ENCODE measurements around the gene PDHB. TPM values are rescaled to one million over a fixed set of nuclear protein-coding genes. Genes with fewer than 3 reads are reported as not detected.
A peak's percentile ranks its signal among the peaks of the same experiment; 100 is the strongest.
"Not testable (repeated sequence)": the region's sequence is repeated elsewhere in the genome, so short reads cannot be mapped to it uniquely, and the experiment has no call there.

The PDHB gene
- total RNA-seq, 3 donors from 2014 or later = 65.0 to 69.6 (median 66.6) TPM

DNA sequence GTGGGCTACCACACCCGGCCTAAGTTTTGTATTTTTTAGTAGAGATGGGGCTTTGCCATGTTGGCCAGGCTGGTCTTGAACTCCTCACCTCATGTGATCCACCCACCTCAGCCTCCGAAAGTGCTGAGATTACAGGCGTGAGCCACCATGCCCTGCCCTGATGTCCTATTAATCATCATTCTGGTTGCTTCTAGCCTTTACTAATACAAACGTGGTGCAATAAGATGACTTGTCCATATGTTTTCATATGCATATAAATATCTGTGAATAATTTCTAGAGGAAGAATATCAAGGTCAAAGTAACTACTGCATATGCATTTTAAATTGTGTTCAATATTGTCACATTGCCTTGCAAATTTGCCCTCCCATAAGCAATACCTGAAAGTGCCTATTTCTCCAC is 25.5 kb upstream of the PDHB start:
- TF ChIP-seq, protein P1, sequence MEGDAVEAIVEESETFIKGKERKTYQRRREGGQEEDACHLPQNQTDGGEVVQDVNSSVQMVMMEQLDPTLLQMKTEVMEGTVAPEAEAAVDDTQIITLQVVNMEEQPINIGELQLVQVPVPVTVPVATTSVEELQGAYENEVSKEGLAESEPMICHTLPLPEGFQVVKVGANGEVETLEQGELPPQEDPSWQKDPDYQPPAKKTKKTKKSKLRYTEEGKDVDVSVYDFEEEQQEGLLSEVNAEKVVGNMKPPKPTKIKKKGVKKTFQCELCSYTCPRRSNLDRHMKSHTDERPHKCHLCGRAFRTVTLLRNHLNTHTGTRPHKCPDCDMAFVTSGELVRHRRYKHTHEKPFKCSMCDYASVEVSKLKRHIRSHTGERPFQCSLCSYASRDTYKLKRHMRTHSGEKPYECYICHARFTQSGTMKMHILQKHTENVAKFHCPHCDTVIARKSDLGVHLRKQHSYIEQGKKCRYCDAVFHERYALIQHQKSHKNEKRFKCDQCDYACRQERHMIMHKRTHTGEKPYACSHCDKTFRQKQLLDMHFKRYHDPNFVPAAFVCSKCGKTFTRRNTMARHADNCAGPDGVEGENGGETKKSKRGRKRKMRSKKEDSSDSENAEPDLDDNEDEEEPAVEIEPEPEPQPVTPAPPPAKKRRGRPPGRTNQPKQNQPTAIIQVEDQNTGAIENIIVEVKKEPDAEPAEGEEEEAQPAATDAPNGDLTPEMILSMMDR (IDR thresholded peaks at IDR 0.05) = no peak
- no peaks in the 10 kb centered on the region for H3K36me3 ChIP-seq (ENCODE audit: low read depth)
- intact Hi-C loops (cut with DNase I, micrococcal nuclease) = no loop called here
- no peak for ATAC-seq
- H3K9me3 ChIP-seq = peaks cover 13% of the 10 kb centered on the region
- no peak overlapping the region for H3K4me3 ChIP-seq
- peaks cover 2% of the 10 kb centered on the region for H3K4me1 ChIP-seq (ENCODE audit: low read depth)
- DNase-seq = no peak

DNA sequence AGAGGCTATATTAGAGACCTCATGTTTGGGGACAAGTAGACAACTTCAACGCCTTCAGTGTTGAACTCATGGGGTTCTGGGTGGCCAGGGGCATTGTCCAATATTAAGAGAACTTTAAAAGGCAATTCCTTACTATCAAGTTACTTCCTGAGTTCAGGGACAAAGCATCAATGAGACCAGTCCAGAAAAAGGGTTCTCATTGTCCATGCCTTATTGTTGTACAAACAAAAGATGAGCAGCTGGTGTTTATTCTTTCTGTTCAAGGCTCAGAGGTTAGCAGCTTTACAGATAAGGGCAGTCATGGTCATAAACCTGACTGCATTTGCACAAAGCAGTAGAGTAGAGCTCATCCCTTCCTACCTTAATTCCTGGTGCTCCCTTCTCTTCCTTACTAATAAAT is 18.5 kb upstream of the PDHB start:
- intact Hi-C loops (cut with DNase I, micrococcal nuclease) = no loop called here
- Histone ChIP-seq H3K4me1 (ENCODE audit: low read depth) (no peaks in the 10 kb centered on the region), H3K9me3 (peaks cover 17% of the 10 kb centered on the region), H3K4me3 (no peak overlapping the region), H3K36me3 (ENCODE audit: low read depth) (no peaks in the 10 kb centered on the region)
- DNase-seq = no peak
- TF ChIP-seq, protein P1 (IDR thresholded peaks at IDR 0.05) = no peak
- ATAC-seq = peak; percentile 75

DNA sequence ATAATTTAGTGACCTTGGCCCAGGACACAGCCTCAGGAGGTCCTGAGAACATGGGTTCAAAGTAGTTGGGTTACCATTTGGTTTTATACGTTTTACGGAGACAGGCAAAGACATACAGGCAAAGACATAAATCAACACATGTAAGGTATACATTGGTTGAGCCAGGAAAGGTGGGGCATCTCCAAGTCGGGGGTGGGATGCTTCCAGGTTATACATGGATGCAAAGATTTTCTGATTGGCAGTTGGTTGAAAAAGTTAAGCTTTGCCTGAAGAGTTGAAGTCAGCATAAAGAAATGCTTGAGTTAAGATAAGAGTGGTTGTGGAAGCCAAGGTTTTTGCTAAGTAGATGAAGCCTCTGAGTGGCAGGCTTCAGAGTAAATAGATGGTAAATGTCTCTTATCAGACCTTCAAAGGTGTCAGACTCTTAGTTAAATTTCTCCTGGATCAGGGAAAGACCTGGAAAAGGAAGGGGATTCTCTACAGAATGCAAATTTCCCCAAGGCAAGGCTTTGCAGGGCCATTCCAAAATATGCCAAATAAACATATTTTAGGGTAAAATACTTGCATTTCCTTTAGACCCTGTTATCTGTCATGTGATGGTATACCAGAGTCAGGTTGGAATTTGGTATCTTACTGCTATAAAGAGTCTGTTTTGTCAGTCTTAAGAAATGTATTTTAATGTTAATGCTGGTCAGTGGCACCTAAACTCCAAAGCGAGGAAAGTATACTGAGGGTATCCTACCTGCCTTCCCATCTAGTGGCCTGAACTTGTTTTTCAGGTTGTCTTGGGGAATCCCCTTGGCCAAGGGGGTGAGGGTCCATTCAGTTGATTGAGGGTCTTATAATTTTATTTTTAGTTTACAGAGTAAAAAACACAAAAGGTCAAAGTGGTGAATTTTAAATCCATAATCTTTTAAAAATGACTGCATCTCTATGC is 8.2 kb upstream of the PDHB start:
- TF ChIP-seq, protein P1 (IDR thresholded peaks at IDR 0.05) = no peak
- intact Hi-C loops (cut with DNase I, micrococcal nuclease) = no loop called here
- H3K4me3 ChIP-seq = no peak overlapping the region
- no peaks in the 10 kb centered on the region for H3K4me1 ChIP-seq (ENCODE audit: low read depth)
- no peaks in the 10 kb centered on the region for H3K9me3 ChIP-seq
- ATAC-seq (no peak), DNase-seq (no peak)
- H3K36me3 ChIP-seq (ENCODE audit: low read depth) = no peaks in the 10 kb centered on the region

DNA sequence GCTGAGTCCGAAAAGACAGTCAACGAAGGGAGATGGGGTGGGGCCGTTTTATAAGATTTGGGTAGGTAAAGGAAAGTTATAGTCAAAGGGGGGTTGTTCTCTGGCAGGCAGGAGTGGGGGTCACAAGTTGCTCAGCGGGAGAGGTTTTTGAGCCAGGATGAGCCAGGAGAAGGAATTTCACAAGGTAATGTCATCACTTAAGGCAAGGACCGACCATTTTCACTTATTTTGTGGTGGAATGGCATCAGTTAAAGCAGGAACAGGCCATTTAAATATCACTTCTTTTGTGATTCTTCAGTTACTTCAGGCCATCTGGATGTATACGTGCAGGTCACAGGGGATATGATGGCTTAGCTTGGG is 7.3 kb upstream of the PDHB start:
- H3K36me3 ChIP-seq (ENCODE audit: low read depth); H3K4me3 ChIP-seq; H3K4me1 ChIP-seq (ENCODE audit: low read depth); ATAC-seq; H3K9me3 ChIP-seq; intact Hi-C loops (cut with DNase I, micrococcal nuclease); DNase-seq: not testable (repeated sequence)

DNA sequence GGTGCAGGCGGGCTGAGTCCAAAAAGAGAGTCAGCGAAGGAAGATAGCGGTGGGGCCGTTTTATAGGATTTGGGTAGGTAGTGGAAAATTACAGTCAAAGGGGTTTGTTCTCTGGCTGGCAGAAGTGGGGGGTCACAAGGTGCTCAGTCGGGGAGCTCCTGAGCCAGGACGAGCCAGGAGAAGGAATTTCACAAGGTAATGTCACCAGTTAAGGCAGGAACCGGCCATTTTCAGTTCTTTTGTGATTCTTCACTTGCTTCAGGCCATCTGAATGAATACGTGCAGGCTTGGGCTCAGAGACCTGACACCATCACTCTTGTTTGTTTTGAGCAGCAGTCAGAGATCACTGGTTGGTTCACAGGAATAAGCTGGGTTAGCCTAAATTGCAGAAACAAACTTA is 3.6 kb upstream of the PDHB start:
- intact Hi-C loops (cut with DNase I, micrococcal nuclease) = loop anchor here in 1 of 2 donors (10.0 kb wide), 1 partner anchor 98 kb away; the partner anchor contains the start of gene ACOX2
- not testable (repeated sequence) for H3K36me3 ChIP-seq (ENCODE audit: low read depth); H3K4me3 ChIP-seq; DNase-seq; H3K9me3 ChIP-seq; ATAC-seq
- H3K4me1 ChIP-seq (ENCODE audit: low read depth) = peaks cover 13% of the 10 kb centered on the region

DNA sequence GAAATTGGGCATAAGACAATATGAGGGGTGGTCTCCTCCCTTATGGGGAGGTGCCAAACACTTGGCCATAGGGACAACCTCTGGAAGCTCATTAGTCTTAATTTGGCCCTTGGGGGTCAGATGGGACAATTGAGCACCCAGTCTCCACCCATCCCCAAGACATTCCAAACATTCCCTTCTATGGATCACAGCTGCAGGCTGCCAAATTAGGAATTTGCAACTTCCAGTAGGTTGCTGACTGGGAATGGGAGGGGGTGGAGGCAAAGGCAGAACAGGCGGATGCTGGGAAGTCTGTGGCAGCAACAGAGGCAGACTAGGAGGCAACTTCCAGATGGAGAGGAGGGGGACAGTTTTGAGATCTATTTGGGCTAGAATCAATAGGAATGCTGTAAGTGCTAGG is 1.4 kb upstream of the PDHB start:
- TF ChIP-seq, protein P1 (IDR thresholded peaks at IDR 0.05) = no peak
- Histone ChIP-seq H3K9me3 (no peaks in the 10 kb centered on the region), H3K36me3 (ENCODE audit: low read depth) (no peaks in the 10 kb centered on the region), H3K4me1 (ENCODE audit: low read depth) (peaks cover 16% of the 10 kb centered on the region), H3K4me3 (no peak overlapping the region)
- intact Hi-C loops (cut with DNase I, micrococcal nuclease) = loop anchor here in 1 of 2 donors (10.0 kb wide), 1 partner anchor 100 kb away; the partner anchor contains the start of gene ACOX2
- DNase-seq (no peak), ATAC-seq (no peak)

All from mucosa of descending colon (tissue), 3 donors.